HG03575 (cell line): ENCODE data around the gene IGSF21.

Experiments
- ATAC-seq: cut with Tn5 transposase; IDR thresholded peaks from one replicate; pipeline ENCODE4 v1.9.1; 2021; ENCODE audit not compliant: unreplicated experiment, insufficient number of reproducible peaks, low FRiP score; ENCODE audit errors: extremely low read depth

The IGSF21 gene

GRCh38 chr1:18192182-18192581, 84.6 kb downstream of the IGSF21 start:
- ATAC-seq = no peak

- ATAC-seq = no peak
These were observed 85.4 kb downstream of the IGSF21 start for GRCh38 chr1:18192974-18193373.

GRCh38 chr1:18197299-18197698, 89.7 kb downstream of the IGSF21 start:
- no peak for ATAC-seq

GRCh38 chr1:18198260-18198659, 90.7 kb downstream of the IGSF21 start:
- ATAC-seq = no peak

GRCh38 chr1:18199462-18199861, 91.9 kb downstream of the IGSF21 start:
- ATAC-seq = no peak

- no peak for ATAC-seq
These were observed 92.6 kb downstream of the IGSF21 start for GRCh38 chr1:18200136-18200717.

GRCh38 chr1:18200918-18201317, 93.3 kb downstream of the IGSF21 start:
- no peak for ATAC-seq

- ATAC-seq = no peak
These were observed 94.6 kb downstream of the IGSF21 start for GRCh38 chr1:18201997-18202719.

GRCh38 chr1:18203645-18204044, 96.0 kb downstream of the IGSF21 start:
- ATAC-seq = no peak

- ATAC-seq = no peak
These were observed 97.0 kb downstream of the IGSF21 start for GRCh38 chr1:18204575-18204974.

GRCh38 chr1:18205319-18205718, 97.7 kb downstream of the IGSF21 start:
- ATAC-seq = no peak

- ATAC-seq = no peak
These were observed 104.2 kb downstream of the IGSF21 start for GRCh38 chr1:18211764-18212163.

GRCh38 chr1:18217398-18218043, 109.9 kb downstream of the IGSF21 start:
- ATAC-seq = no peak

GRCh38 chr1:18229625-18230024, 122.0 kb downstream of the IGSF21 start:
- ATAC-seq = no peak

- no peak for ATAC-seq
These were observed 122.7 kb downstream of the IGSF21 start for GRCh38 chr1:18230321-18230720.

GRCh38 chr1:18230840-18231239, 123.2 kb downstream of the IGSF21 start:
- no peak for ATAC-seq

GRCh38 chr1:18232052-18232451, 124.5 kb downstream of the IGSF21 start:
- ATAC-seq = no peak

- no peak for ATAC-seq
These were observed 125.7 kb downstream of the IGSF21 start for GRCh38 chr1:18233176-18233864.

GRCh38 chr1:18234790-18235242, 127.2 kb downstream of the IGSF21 start:
- ATAC-seq = no peak

- ATAC-seq = no peak
These were observed 129.8 kb downstream of the IGSF21 start for GRCh38 chr1:18237371-18237770.
